OCI-LY7 (cell line): ENCODE measurements around the gene CTTNBP2NL.

Source experiments
- EZH2phosphoT487 ChIP-seq: fragments of 200-600 bp; sonication (generic); IDR thresholded peaks from 2 replicates; pipeline ENCODE4 v1.6.1; 2018; ENCODE audit warnings: low read depth, borderline replicate concordance, mild to moderate bottlenecking, mixed run types, antibody characterized with exemption, low read length, moderate library complexity, mixed read lengths
- TF ChIP-seq, protein P1 (sequence below): fragments of 200-600 bp; sonication (generic); conservative IDR thresholded peaks from 2 replicates; pipeline ENCODE4 v1.5.1; 2014; ENCODE audit warnings: mild to moderate bottlenecking, antibody characterized with exemption, low read length, moderate library complexity, mixed read lengths

DNA sequence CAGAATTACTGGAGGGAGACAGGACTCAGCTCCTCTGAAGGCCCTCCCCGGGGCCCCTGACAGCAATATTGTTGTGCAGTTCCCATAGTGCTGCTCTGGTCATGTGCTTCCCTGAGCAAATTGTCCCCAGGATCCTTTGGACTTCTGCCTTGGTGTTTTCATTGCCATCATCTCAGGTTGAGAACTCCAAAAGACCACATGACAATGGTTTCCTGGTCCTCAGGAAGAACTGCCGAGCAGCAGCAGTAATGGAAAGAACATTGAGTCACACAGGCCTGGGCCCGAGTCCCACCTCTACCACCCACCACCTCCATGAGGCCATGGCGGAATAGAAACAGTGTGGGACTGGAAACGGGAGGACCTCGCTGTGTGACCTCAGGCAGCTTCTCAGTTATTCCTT lies 6.3 kb upstream of the CTTNBP2NL start:
- TF ChIP-seq, protein P1, sequence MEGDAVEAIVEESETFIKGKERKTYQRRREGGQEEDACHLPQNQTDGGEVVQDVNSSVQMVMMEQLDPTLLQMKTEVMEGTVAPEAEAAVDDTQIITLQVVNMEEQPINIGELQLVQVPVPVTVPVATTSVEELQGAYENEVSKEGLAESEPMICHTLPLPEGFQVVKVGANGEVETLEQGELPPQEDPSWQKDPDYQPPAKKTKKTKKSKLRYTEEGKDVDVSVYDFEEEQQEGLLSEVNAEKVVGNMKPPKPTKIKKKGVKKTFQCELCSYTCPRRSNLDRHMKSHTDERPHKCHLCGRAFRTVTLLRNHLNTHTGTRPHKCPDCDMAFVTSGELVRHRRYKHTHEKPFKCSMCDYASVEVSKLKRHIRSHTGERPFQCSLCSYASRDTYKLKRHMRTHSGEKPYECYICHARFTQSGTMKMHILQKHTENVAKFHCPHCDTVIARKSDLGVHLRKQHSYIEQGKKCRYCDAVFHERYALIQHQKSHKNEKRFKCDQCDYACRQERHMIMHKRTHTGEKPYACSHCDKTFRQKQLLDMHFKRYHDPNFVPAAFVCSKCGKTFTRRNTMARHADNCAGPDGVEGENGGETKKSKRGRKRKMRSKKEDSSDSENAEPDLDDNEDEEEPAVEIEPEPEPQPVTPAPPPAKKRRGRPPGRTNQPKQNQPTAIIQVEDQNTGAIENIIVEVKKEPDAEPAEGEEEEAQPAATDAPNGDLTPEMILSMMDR: no peak
- TF ChIP-seq EZH2phosphoT487: no peak
